Endothelial cell of umbilical vein (primary cell): Measurements from ENCODE around the gene SERPINA12. TPM values are rescaled to one million over a fixed set of nuclear protein-coding genes. Genes with fewer than 3 reads are reported as not detected.

Experiments used
- BruUV-seq: library from RNA; stranded (reverse); fragments of 400-500 nt; replicated peaks from 2 replicates; lab custom pipeline; 2021; lab: Mats Ljungman, UMichigan
- CTCF ChIA-PET: fragments of 300-600, 350-600 bp; sonication (Branson Sonifier 250); formaldehyde crosslinking; loops from one replicate; lab custom pipeline; 2021; ENCODE audit warnings: antibody characterized with exemption, inconsistent platforms; lab: Charles Lee
- POLR2A ChIA-PET: fragments of 300-600, 350-600 bp; sonication (Branson Sonifier 250); formaldehyde crosslinking; loops from one replicate; lab custom pipeline; 2021; ENCODE audit warnings: antibody characterized with exemption, inconsistent platforms; lab: Charles Lee
- DNase-seq: peaks from one replicate; pipeline ENCODE4 v3.0.0-alpha.2; 2011; ENCODE audit warnings: low read depth, low spot score
- FAIRE-seq: peaks from 2 replicates; lab custom pipeline; 2011; peaks lifted over from hg19 to GRCh38; lab: Jason Lieb, UNC
- H2AFZ ChIP-seq: 2 replicates; pipeline ENCODE4 v1.6.0; 2012; ENCODE audit warnings: low read depth, low read length, control low read depth, inconsistent platforms
- H3K27ac ChIP-seq: 2 replicates; pipeline ENCODE4 v1.5.1; 2011; ENCODE audit warnings: low read depth, mild to moderate bottlenecking, control low read depth, low read length, moderate library complexity; ENCODE audit not compliant: insufficient read depth
- H3K27me3 ChIP-seq, 2 experiments: 2 replicates each; pipeline versions ENCODE4 v1.6.0 to v1.6.1; 2011; ENCODE audit warnings: low read length in 2 of 2, mixed read lengths in 1 of 2; ENCODE audit not compliant: control insufficient read depth in 2 of 2, insufficient read depth in 2 of 2
- H3K36me3 ChIP-seq, 2 experiments: 2 replicates in 1 of 2; 3 replicates in 1 of 2; pipeline ENCODE4 v1.5.1; 2011; ENCODE audit warnings: low read length in 2 of 2, mild to moderate bottlenecking in 1 of 2, moderate library complexity in 1 of 2; ENCODE audit not compliant: control insufficient read depth in 2 of 2, insufficient read depth in 2 of 2; ENCODE audit errors: extremely low read depth in 1 of 2
- H3K4me1 ChIP-seq: 3 replicates; pipeline ENCODE4 v1.5.1; 2011; ENCODE audit warnings: mild to moderate bottlenecking, low read length; ENCODE audit not compliant: control insufficient read depth, insufficient read depth; ENCODE audit errors: extremely low read depth
- H3K4me2 ChIP-seq: 2 replicates; pipeline ENCODE4 v1.6.1; 2011; ENCODE audit warnings: low read length, control low read depth, mixed read lengths; ENCODE audit not compliant: insufficient read depth
- H3K4me3 ChIP-seq, 3 experiments: fragments of 200-600 bp in 1 of 3; sonication (generic), shearing (Covaris generic) in 1 of 3; replicated peaks in 1 of 3; 2 replicates each; pipeline ENCODE4 v1.5.1; 2011 to 2016; ENCODE audit warnings: control low read depth in 3 of 3, low read length in 3 of 3, mild to moderate bottlenecking in 2 of 3, inconsistent platforms in 1 of 3, low read depth in 1 of 3, moderate library complexity in 1 of 3; ENCODE audit not compliant: insufficient read depth in 1 of 3
- H3K79me2 ChIP-seq: 2 replicates; pipeline ENCODE4 v1.6.0; 2012; ENCODE audit warnings: low read length, inconsistent platforms; ENCODE audit not compliant: control insufficient read depth, insufficient read depth
- H3K9ac ChIP-seq: replicated peaks from 2 replicates; pipeline ENCODE3; 2011; ENCODE audit warnings: low read length, control low read depth; ENCODE audit not compliant: insufficient read depth; ENCODE audit errors: extremely low read depth
- H3K9me1 ChIP-seq: replicated peaks from 3 replicates; pipeline ENCODE4 v1.6.0; 2011; ENCODE audit warnings: mild to moderate bottlenecking, low read length; ENCODE audit not compliant: control insufficient read depth, insufficient read depth; ENCODE audit errors: extremely low read depth
- H3K9me3 ChIP-seq: replicated peaks from 2 replicates; pipeline ENCODE4 v1.5.1; 2012; ENCODE audit warnings: low read length, inconsistent platforms; ENCODE audit not compliant: control insufficient read depth, insufficient read depth
- H4K20me1 ChIP-seq: replicated peaks from 2 replicates; pipeline ENCODE3; 2011; ENCODE audit warnings: mild to moderate bottlenecking, low read length; ENCODE audit not compliant: control insufficient read depth, insufficient read depth; ENCODE audit errors: extremely low read depth
- CTCF ChIP-seq, 2 donors: IDR thresholded peaks; 1 replicate in 1 of 2; 2 replicates in 1 of 2; pipeline ENCODE4 v1.5.1; 2011; ENCODE audit warnings: low read length in 2 of 2, mild to moderate bottlenecking in 2 of 2, moderate library complexity in 2 of 2, control low read depth in 1 of 2, inconsistent platforms in 1 of 2, low read depth in 1 of 2; ENCODE audit not compliant: insufficient read depth in 1 of 2; ENCODE audit errors: extremely low read depth in 1 of 2
- EZH2 ChIP-seq: IDR thresholded peaks from 2 replicates; pipeline ENCODE4 v1.6.1; 2012; ENCODE audit warnings: borderline replicate concordance, low read depth, mild to moderate bottlenecking, moderate library complexity, low read length, inconsistent platforms; ENCODE audit not compliant: severe bottlenecking
- FOS ChIP-seq: IDR thresholded peaks from 2 replicates; pipeline ENCODE4 v1.6.1; 2011; ENCODE audit warnings: mild to moderate bottlenecking, low read length, moderate library complexity, borderline replicate concordance; ENCODE audit not compliant: insufficient read depth
- GATA2 ChIP-seq: IDR thresholded peaks from 2 replicates; pipeline ENCODE4 v1.7.0; 2011; ENCODE audit warnings: low read depth, mild to moderate bottlenecking, moderate library complexity, mixed read lengths, low read length; ENCODE audit not compliant: insufficient read length, insufficient read depth
- JUN ChIP-seq: IDR thresholded peaks from 2 replicates; pipeline ENCODE4 v1.6.1; 2011; ENCODE audit warnings: borderline replicate concordance, low read depth; ENCODE audit not compliant: insufficient read length, insufficient read depth
- MYC ChIP-seq: IDR thresholded peaks from one replicate; pipeline ENCODE4 v1.6.1; 2011; ENCODE audit warnings: mild to moderate bottlenecking, low read depth, low read length
- POLR2A ChIP-seq: IDR thresholded peaks from 2 replicates; pipeline ENCODE4 v1.6.1; 2012; ENCODE audit warnings: low read depth, mild to moderate bottlenecking, control low read depth, low read length
- POLR2AphosphoS5 ChIP-seq: IDR thresholded peaks from 2 replicates; pipeline ENCODE4 v1.6.1; 2012; ENCODE audit warnings: low read depth, mild to moderate bottlenecking, control low read depth, low read length, moderate library complexity; ENCODE audit not compliant: insufficient read depth
- dilution Hi-C: fragments of 300-500 bp; cut with MboI; formaldehyde crosslinking; loops from one replicate; pipeline ENCODE4 v1.15.0; 2019; ENCODE audit warnings: low sequenced_read_pairs; ENCODE audit not compliant: extremely low pct_ligation_motif_present
- intact Hi-C: fragments of 100-400 bp; cut with micrococcal nuclease; formaldehyde crosslinking; loops from one replicate; pipeline ENCODE4 v1.10.0; 2022
- polyA plus RNA-seq, 4 experiments: library from polyadenylated mRNA; depleted of rRNA in 3 of 4; stranded (reverse) in 3 of 4; unstranded in 1 of 4; fragments of >200 nt; gene quantifications; 2 replicates each; pipeline versions ENCODE4 v1.2.1 to v1.2.3, GENCODE V29; 2011 to 2012; ENCODE audit warnings: missing spikeins in 1 of 4
- total RNA-seq: library from RNA; stranded (reverse); gene quantifications from 2 replicates; pipeline ENCODE4 v1.2.3, GENCODE V29; 2021
- TF ChIP-seq, protein P1 (sequence below): IDR thresholded peaks from 2 replicates; pipeline ENCODE4 v1.6.1; 2011; ENCODE audit not compliant: insufficient read depth, insufficient read length

SERPINA12 gene
- total and polyA plus RNA-seq, 2 donors (not counting 3 experiments of a cell fraction or from before 2014, with no cell fraction given): not detected

DNA sequence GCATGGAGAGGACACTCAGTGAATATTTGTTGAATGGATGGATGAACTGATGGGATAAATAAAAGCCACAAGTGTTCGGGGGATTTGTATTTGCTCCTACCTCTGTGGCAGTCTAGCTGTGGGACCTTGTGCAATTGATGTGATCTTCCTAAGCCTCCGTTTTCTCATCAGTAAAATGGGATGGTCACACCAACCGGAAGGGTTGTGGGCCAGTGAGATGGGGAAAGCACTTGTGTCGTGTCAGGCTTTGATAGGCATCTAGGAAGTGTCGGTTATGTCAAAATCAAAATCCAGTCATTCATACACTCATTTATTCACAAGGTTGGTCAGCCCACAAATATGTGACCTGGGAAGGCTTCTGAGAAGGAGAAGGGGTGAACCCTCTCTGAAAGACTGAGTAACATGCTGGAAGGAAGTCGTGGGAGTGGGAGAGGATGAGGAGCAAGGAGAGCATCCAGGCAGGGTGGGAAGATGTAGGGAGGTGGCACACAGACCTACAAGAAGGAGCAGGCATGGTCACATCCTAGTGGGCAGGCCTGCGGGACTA, 25.5 kb downstream of the SERPINA12 start:
- CTCF ChIA-PET: interaction anchor here (3.1 kb wide), 1 partner anchor 50 kb away, joined by 35 read pairs; no protein-coding TSS in a partner anchor
- no peaks in the 10 kb centered on the region for H3K27me3 ChIP-seq
- no peak overlapping the region for H2AFZ ChIP-seq
- dilution Hi-C loops: no loop called here
- BruUV-seq: no TSS peak
- no peaks in the 10 kb centered on the region for H3K79me2 ChIP-seq
- POLR2A ChIA-PET: no interaction called here
- H3K36me3 ChIP-seq: no peaks in the 10 kb centered on the region
- H3K27ac ChIP-seq: no peak overlapping the region
- no peak for FAIRE-seq
- H3K9me3 ChIP-seq: no peaks in the 10 kb centered on the region
- H3K4me2 ChIP-seq: no peak overlapping the region
- no peak for DNase-seq
- intact Hi-C loops: no loop called here
- no peak overlapping the region for H3K4me3 ChIP-seq
- no peaks in the 10 kb centered on the region for H3K9me1 ChIP-seq
- H3K4me1 ChIP-seq: no peaks in the 10 kb centered on the region
- TF ChIP-seq POLR2A: no peak
- TF ChIP-seq, protein P1, sequence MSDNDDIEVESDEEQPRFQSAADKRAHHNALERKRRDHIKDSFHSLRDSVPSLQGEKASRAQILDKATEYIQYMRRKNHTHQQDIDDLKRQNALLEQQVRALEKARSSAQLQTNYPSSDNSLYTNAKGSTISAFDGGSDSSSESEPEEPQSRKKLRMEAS: no peak
- TF ChIP-seq CTCF (IDR thresholded peaks at IDR 0.05; ENCODE audit: extremely low read depth in 1 of 2, insufficient read depth in 1 of 2, low read depth in 1 of 2, low read length in 2 of 2): no peak
- TF ChIP-seq MYC: no peak
- no peak for TF ChIP-seq POLR2AphosphoS5
- no peak for TF ChIP-seq JUN
- no peak for TF ChIP-seq FOS
- no peak for TF ChIP-seq GATA2
- TF ChIP-seq EZH2: no peak
- H4K20me1 ChIP-seq: no peaks in the 10 kb centered on the region
- H3K9ac ChIP-seq: no peak overlapping the region
